Stimulated activated CD8-positive, alpha-beta memory T cell treated with anti-CD3 and anti-CD28 coated beads, Interleukin-12 subunit alpha, Interleukin-12 subunit beta, amount 100 ng/mL, for 24 hours (primary cell): ENCODE measurements around the gene ZMYND8.

Source experiments
- DNase-seq: peaks from one replicate; pipeline ENCODE4 v3.0.0-alpha.2; 2020; ENCODE audit errors: extremely low read depth

ZMYND8 gene

GRCh38 chr20:47353692-47354463 is 2.6 kb downstream of the ZMYND8 start:
- DNase-seq, result no peak

GRCh38 chr20:47353239-47353691 is 3.2 kb downstream of the ZMYND8 start:
- DNase-seq, result no peak

- DNase-seq, result no peak
Observed at GRCh38 chr20:47352332-47353238, 3.9 kb downstream of the ZMYND8 start.

GRCh38 chr20:47351643-47352331 is 4.7 kb downstream of the ZMYND8 start:
- DNase-seq, result no peak

- DNase-seq, result no peak
Observed at GRCh38 chr20:47350691-47351545, 5.6 kb downstream of the ZMYND8 start.

GRCh38 chr20:47350181-47350550 is 6.3 kb downstream of the ZMYND8 start:
- DNase-seq, result no peak

GRCh38 chr20:47349365-47350180 is 6.9 kb downstream of the ZMYND8 start:
- DNase-seq, result no peak

- DNase-seq, result no peak
Observed at GRCh38 chr20:47348539-47349142, 7.9 kb downstream of the ZMYND8 start.

- no peak for DNase-seq
Observed at GRCh38 chr20:47347661-47348435, 8.7 kb downstream of the ZMYND8 start.

GRCh38 chr20:47346172-47346571 is 10.3 kb downstream of the ZMYND8 start:
- no peak for DNase-seq

GRCh38 chr20:47345214-47345613 is 11.3 kb downstream of the ZMYND8 start:
- no peak for DNase-seq

- DNase-seq, result no peak
Observed at GRCh38 chr20:47343007-47343472, 13.5 kb downstream of the ZMYND8 start.

GRCh38 chr20:47338131-47338628 is 18.3 kb downstream of the ZMYND8 start:
- no peak for DNase-seq

GRCh38 chr20:47337413-47337812 is 19.1 kb downstream of the ZMYND8 start:
- no peak for DNase-seq

- no peak for DNase-seq
Observed at GRCh38 chr20:47336129-47336754, 20.3 kb downstream of the ZMYND8 start.

GRCh38 chr20:47335251-47336128 is 21.0 kb downstream of the ZMYND8 start:
- DNase-seq, result no peak

GRCh38 chr20:47334022-47334551 is 22.4 kb downstream of the ZMYND8 start:
- no peak for DNase-seq
